Mesenteric fat pad (tissue), 1 donor: ENCODE measurements around the gene CBFA2T3. TPM values are rescaled to one million over a fixed set of nuclear protein-coding genes. Genes with fewer than 3 reads are reported as not detected.
"Not testable (repeated sequence)": the region's sequence is repeated elsewhere in the genome, so short reads cannot be mapped to it uniquely, and the experiment has no call there.

Experiments
- DNase-seq: peaks from one replicate; pipeline ENCODE4 v3.0.0-alpha.2; 2020; ENCODE audit warnings: low spot score
- long read RNA-seq: library from polyadenylated mRNA; unstranded; transcript quantifications from one replicate; pipeline ENCODE4 v2.0.0, GENCODE V29; 2020
- total RNA-seq: library from RNA; stranded (reverse); fragmentation: NEBNext Ultra II Directional; extraction: Animal tissue kit (Norgen Biotek cat#: 25700); gene quantifications from one replicate; pipeline ENCODE4 v1.2.1, GENCODE V29; 2021
- donor health status: DM: yes; HTN: yes; CAD: no.

The CBFA2T3 gene
- total RNA-seq, result 8.5 TPM
- long read RNA-seq, partial matches to known transcripts, result 5 of 12 reads
- long read RNA-seq, other reads (novel, unspliced or antisense), result 7 of 12 reads

GRCh38 chr16:88977018-88977811 is at the start of gene CBFA2T3:
Gene CBFA2T3 (minus strand): TSS chr16:88977207. CDS start chr16:88976807, 400 bp downstream.
- DNase-seq, result peak; percentile 92

- no peak for DNase-seq
Observed at GRCh38 chr16:89026121-89026612, 49.2 kb upstream of the CBFA2T3 start.

GRCh38 chr16:89025636-89026035 is 48.6 kb upstream of the CBFA2T3 start:
- no peak for DNase-seq

GRCh38 chr16:89024546-89025060 is 47.6 kb upstream of the CBFA2T3 start:
- DNase-seq, result no peak

- no peak for DNase-seq
Observed at GRCh38 chr16:89023621-89024511, 46.9 kb upstream of the CBFA2T3 start.

- no peak for DNase-seq
Observed at GRCh38 chr16:89023151-89023551, 46.1 kb upstream of the CBFA2T3 start.

- no peak for DNase-seq
Observed at GRCh38 chr16:89022051-89022836, 45.2 kb upstream of the CBFA2T3 start.

- no peak for DNase-seq
Observed at GRCh38 chr16:89020925-89021595, 44.1 kb upstream of the CBFA2T3 start.

GRCh38 chr16:89020068-89020924 is 43.3 kb upstream of the CBFA2T3 start:
- no peak for DNase-seq

- DNase-seq, result no peak
Observed at GRCh38 chr16:89019511-89019910, 42.5 kb upstream of the CBFA2T3 start.

- no peak for DNase-seq
Observed at GRCh38 chr16:89018282-89019158, 41.5 kb upstream of the CBFA2T3 start.

- DNase-seq, result no peak
Observed at GRCh38 chr16:89017543-89018281, 40.7 kb upstream of the CBFA2T3 start.

- not testable (repeated sequence) for DNase-seq
Observed at GRCh38 chr16:89016561-89016960, 39.6 kb upstream of the CBFA2T3 start.

- no peak for DNase-seq
Observed at GRCh38 chr16:89015271-89015859, 38.4 kb upstream of the CBFA2T3 start.

GRCh38 chr16:89014403-89015230 is 37.6 kb upstream of the CBFA2T3 start:
- DNase-seq, result no peak
